ENCODE data around the gene TLDC2. TPM values are rescaled to one million over a fixed set of nuclear protein-coding genes. Genes with fewer than 3 reads are reported as not detected.

The TLDC2 gene
- total and polyA plus RNA-seq, 2 experiments from 2014 or later = 0.24 to 0.32 TPM

DNA sequence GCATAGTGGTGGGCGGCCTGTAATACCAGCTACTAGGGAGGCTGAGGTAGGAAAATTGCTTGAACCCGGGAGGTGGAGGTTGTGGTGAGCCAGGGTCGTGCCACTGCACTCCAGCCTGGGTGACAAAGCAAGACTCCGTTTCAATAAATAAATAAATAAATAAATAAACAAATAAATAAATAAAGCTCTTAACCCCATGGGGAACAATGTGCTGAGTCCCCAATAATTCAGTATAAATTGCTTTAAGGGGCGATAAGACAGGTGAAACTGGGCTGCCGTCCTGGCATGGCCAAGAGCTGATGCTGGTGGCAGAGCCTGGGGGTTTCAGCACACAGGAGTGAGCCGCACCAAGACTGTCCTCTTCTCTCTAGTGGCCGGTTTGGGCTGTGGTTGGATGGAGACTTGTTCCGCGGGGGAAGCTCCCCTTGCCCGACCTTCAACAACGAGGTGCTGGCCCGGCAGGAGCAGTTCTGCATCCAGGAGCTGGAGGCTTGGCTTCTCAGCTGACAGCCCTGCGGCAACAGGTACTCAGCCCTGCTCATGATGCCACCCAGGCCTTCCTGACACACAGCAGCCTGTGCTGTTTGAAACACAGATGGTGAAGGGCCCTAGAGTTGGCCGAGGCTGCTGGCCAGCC lies 13.1 kb downstream of the TLDC2 start:
- Histone ChIP-seq H3K9ac (no peak overlapping the region), H3K27me3 (replicated peaks; ENCODE audit: insufficient read depth) (no peaks in the 10 kb centered on the region), H2AFZ (no peak overlapping the region), H3K79me2 (ENCODE audit: insufficient read depth) (no peaks in the 10 kb centered on the region), H3K4me1 (ENCODE audit: insufficient read depth) (peaks cover 9% of the 10 kb centered on the region), H3K27ac (no peak overlapping the region), H3K4me2 (ENCODE audit: unreplicated experiment) (no peak overlapping the region), H3F3A (ENCODE audit: insufficient read depth) (no peaks in the 10 kb centered on the region), H4K20me1 (ENCODE audit: insufficient read depth) (no peaks in the 10 kb centered on the region), H3K9me2 (ENCODE audit: insufficient read depth) (no peaks in the 10 kb centered on the region), H3K4me3 (no peak overlapping the region), H3K9me3 (ENCODE audit: low read depth) (no peaks in the 10 kb centered on the region), H3K36me3 (ENCODE audit: low read depth) (no peaks in the 10 kb centered on the region)
- DNase-seq = no peak
- WGBS, 2 experiments (ENCODE audit: low coverage in 1 of 2, low lambda C conversion rate in 2 of 2, missing lambda C conversion rate in 2 of 2) = 89 to 90% methylated on average over 11 to 15 of the region's 15 CpGs
- TF ChIP-seq EZH2phosphoT487 (IDR thresholded peaks at IDR 0.05; ENCODE audit: insufficient read depth, low read depth) (no peak), EZH2 (IDR thresholded peaks at IDR 0.05; ENCODE audit: insufficient read depth, poor library complexity, severe bottlenecking) (no peak)
- in situ Hi-C loops (cut with MboI) = no loop called here

DNA sequence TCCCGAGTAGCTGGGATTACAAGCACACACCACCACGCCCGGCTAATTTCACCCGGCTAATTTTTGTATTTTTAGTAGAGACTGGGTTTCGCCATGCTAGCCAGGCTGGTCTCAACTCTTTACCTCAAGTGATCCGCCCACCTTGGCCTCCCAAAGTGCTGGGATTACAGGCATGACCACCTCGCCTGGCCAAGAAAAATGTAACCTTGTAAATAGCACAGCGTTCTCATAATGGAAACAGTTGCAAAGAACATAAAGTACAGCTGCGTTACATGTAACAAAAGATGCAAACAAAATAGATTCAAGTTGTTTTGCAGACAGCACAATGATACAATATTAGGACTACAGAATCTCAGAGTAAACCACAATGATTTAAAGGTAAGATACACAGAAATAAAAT lies 14.6 kb downstream of the TLDC2 start:
- Histone ChIP-seq H3K9me3 (ENCODE audit: low read depth) (no peaks in the 10 kb centered on the region), H3K79me2 (ENCODE audit: insufficient read depth) (no peaks in the 10 kb centered on the region), H4K20me1 (ENCODE audit: insufficient read depth) (no peaks in the 10 kb centered on the region), H3F3A (ENCODE audit: insufficient read depth) (no peaks in the 10 kb centered on the region), H3K4me1 (ENCODE audit: insufficient read depth) (peaks cover 9% of the 10 kb centered on the region), H3K4me3 (no peak overlapping the region), H2AFZ (no peak overlapping the region), H3K27ac (no peak overlapping the region), H3K36me3 (ENCODE audit: low read depth) (no peaks in the 10 kb centered on the region), H3K9ac (no peak overlapping the region), H3K9me2 (ENCODE audit: insufficient read depth) (no peaks in the 10 kb centered on the region), H3K27me3 (replicated peaks; ENCODE audit: insufficient read depth) (no peaks in the 10 kb centered on the region), H3K4me2 (ENCODE audit: unreplicated experiment) (no peak overlapping the region)
- no peak for DNase-seq
- TF ChIP-seq EZH2phosphoT487 (IDR thresholded peaks at IDR 0.05; ENCODE audit: insufficient read depth, low read depth) (no peak), EZH2 (IDR thresholded peaks at IDR 0.05; ENCODE audit: insufficient read depth, poor library complexity, severe bottlenecking) (no peak)
- in situ Hi-C loops (cut with MboI) = no loop called here
- WGBS, 2 experiments (ENCODE audit: low coverage in 1 of 2, low lambda C conversion rate in 2 of 2, missing lambda C conversion rate in 2 of 2) = 81 to 83% methylated on average over 9 of the region's 9 CpGs

DNA sequence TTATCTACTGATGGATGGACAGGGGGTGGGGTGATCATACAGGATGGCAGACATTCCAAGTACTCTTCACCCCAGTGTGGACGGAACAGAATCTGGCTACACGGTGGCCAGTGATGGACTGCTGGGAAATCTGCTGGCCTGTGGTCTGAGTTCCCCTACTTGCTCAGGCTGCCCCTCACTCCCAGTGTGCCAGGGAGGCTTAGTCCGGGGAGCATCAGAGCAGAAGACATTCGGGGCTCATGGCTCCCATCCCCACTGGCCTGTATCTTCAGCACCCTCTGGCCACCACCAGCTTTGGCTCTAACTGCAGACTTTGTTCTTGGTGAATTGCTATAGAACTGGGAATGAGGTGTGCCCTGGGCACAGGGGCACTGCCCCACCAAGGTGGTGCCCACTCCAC lies 15.3 kb downstream of the TLDC2 start:
- no peak overlapping the region for H3K4me3 ChIP-seq
- no peaks in the 10 kb centered on the region for H3K79me2 ChIP-seq (ENCODE audit: insufficient read depth)
- H3K4me1 ChIP-seq (ENCODE audit: insufficient read depth) = peaks cover 9% of the 10 kb centered on the region
- 96 to 98% methylated on average over 4 of the region's 4 CpGs for WGBS, 2 experiments (ENCODE audit: low coverage in 1 of 2, low lambda C conversion rate in 2 of 2, missing lambda C conversion rate in 2 of 2)
- no peaks in the 10 kb centered on the region for H3K27me3 ChIP-seq (replicated peaks; ENCODE audit: insufficient read depth)
- in situ Hi-C loops (cut with MboI) = no loop called here
- TF ChIP-seq EZH2phosphoT487 (IDR thresholded peaks at IDR 0.05; ENCODE audit: insufficient read depth, low read depth) (no peak), EZH2 (IDR thresholded peaks at IDR 0.05; ENCODE audit: insufficient read depth, poor library complexity, severe bottlenecking) (no peak)
- H3K9ac ChIP-seq = no peak overlapping the region
- no peaks in the 10 kb centered on the region for H3K9me2 ChIP-seq (ENCODE audit: insufficient read depth)
- H2AFZ ChIP-seq = no peak overlapping the region
- H3F3A ChIP-seq (ENCODE audit: insufficient read depth) = no peaks in the 10 kb centered on the region
- no peak for DNase-seq
- H3K27ac ChIP-seq = no peak overlapping the region
- H3K9me3 ChIP-seq (ENCODE audit: low read depth) = no peaks in the 10 kb centered on the region
- H3K4me2 ChIP-seq (ENCODE audit: unreplicated experiment) = no peak overlapping the region
- no peaks in the 10 kb centered on the region for H3K36me3 ChIP-seq (ENCODE audit: low read depth)
- H4K20me1 ChIP-seq (ENCODE audit: insufficient read depth) = no peaks in the 10 kb centered on the region

DNA sequence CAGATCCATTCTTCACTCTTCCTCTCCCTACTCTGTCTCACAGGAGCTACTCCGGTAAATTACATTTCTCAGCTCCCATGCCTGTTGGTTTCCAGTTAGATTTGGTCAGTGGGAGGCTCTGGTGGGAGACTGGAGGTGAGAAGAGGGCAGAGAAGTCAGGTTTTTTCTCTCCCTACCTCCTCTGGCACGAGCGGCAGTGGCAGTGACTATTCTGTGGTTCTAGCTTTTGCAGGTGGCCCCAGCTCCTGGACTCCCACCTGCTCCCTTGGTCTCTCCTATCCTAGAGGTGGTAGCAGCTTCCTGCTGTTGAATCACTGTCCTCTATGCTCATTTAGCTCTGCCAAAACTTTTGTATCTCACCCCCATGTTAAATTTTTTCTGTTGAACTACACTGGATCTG lies 17.9 kb downstream of the TLDC2 start:
- TF ChIP-seq EZH2 (IDR thresholded peaks at IDR 0.05; ENCODE audit: insufficient read depth, poor library complexity, severe bottlenecking) (no peak), EZH2phosphoT487 (IDR thresholded peaks at IDR 0.05; ENCODE audit: insufficient read depth, low read depth) (no peak)
- Histone ChIP-seq H3K4me1 (ENCODE audit: insufficient read depth) (no peaks in the 10 kb centered on the region), H3K27ac (no peak overlapping the region), H3K9me2 (ENCODE audit: insufficient read depth) (no peaks in the 10 kb centered on the region), H3K4me3 (no peak overlapping the region), H3K27me3 (replicated peaks; ENCODE audit: insufficient read depth) (no peaks in the 10 kb centered on the region), H3K9ac (no peak overlapping the region), H3K36me3 (ENCODE audit: low read depth) (no peaks in the 10 kb centered on the region), H3F3A (ENCODE audit: insufficient read depth) (no peaks in the 10 kb centered on the region), H3K9me3 (ENCODE audit: low read depth) (no peaks in the 10 kb centered on the region), H4K20me1 (ENCODE audit: insufficient read depth) (no peaks in the 10 kb centered on the region), H3K4me2 (ENCODE audit: unreplicated experiment) (no peak overlapping the region), H2AFZ (no peak overlapping the region), H3K79me2 (ENCODE audit: insufficient read depth) (no peaks in the 10 kb centered on the region)
- WGBS, 2 experiments (ENCODE audit: low coverage in 1 of 2, low lambda C conversion rate in 2 of 2, missing lambda C conversion rate in 2 of 2) = 93 to 96% methylated on average over 3 of the region's 3 CpGs
- no peak for DNase-seq
- in situ Hi-C loops (cut with MboI) = no loop called here

DNA sequence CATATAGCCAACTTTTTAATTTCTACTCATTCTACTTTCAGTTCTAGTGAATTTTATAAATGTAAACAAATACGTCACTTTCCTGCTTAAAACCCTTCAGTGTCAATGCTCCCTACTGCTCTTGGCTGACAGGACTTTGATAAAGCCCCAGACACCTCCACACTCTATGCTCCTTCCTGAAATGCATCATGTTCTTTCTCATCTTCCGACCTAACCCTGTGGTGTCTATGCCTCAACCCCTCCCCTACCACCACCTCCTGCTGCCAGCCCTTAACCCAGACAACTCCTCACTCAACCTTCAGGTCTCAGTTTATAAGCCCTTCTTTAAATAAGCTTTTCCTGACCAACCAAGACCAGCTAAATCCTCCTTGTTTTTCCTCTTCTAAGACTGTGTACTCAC lies 19.1 kb downstream of the TLDC2 start:
- no peak overlapping the region for H3K9ac ChIP-seq
- 71 to 75% methylated on average over 2 of the region's 2 CpGs for WGBS, 2 experiments (ENCODE audit: low coverage in 1 of 2, low lambda C conversion rate in 2 of 2, missing lambda C conversion rate in 2 of 2)
- no peaks in the 10 kb centered on the region for H3F3A ChIP-seq (ENCODE audit: insufficient read depth)
- H3K36me3 ChIP-seq (ENCODE audit: low read depth) = no peaks in the 10 kb centered on the region
- H3K4me2 ChIP-seq (ENCODE audit: unreplicated experiment) = no peak overlapping the region
- H3K9me3 ChIP-seq (ENCODE audit: low read depth) = no peaks in the 10 kb centered on the region
- in situ Hi-C loops (cut with MboI) = no loop called here
- no peaks in the 10 kb centered on the region for H3K79me2 ChIP-seq (ENCODE audit: insufficient read depth)
- H3K27me3 ChIP-seq (replicated peaks; ENCODE audit: insufficient read depth) = no peaks in the 10 kb centered on the region
- no peak for TF ChIP-seq EZH2 (IDR thresholded peaks at IDR 0.05; ENCODE audit: insufficient read depth, poor library complexity, severe bottlenecking)
- TF ChIP-seq EZH2phosphoT487 (IDR thresholded peaks at IDR 0.05; ENCODE audit: insufficient read depth, low read depth) = no peak
- no peak overlapping the region for H3K4me3 ChIP-seq
- H3K27ac ChIP-seq = no peak overlapping the region
- H2AFZ ChIP-seq = no peak overlapping the region
- no peaks in the 10 kb centered on the region for H3K4me1 ChIP-seq (ENCODE audit: insufficient read depth)
- DNase-seq = no peak
- no peaks in the 10 kb centered on the region for H3K9me2 ChIP-seq (ENCODE audit: insufficient read depth)
- H4K20me1 ChIP-seq (ENCODE audit: insufficient read depth) = no peaks in the 10 kb centered on the region

Measured in GM23248 (cell line).